Measurements from ENCODE around the gene LRRC7.

DNA sequence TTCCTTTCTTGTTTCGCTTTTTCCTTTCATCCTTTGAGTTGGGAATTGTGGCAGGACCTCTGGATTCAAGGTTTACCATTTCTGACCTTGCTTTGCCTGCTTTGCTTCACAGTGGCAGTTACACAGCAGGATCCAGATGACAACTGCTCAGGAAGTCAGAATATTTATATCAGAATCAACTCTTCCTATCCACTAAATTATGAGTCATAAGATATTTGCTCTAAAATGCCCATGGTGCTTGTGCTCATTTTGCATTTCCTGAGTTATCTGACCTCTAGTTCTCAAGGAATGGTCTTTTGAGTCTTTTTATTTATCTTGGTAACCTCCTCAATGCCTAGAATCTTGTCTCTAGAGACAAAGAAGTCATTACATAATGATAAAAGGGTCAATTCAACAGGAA is 290.8 kb downstream of the LRRC7 start:
- TF ChIP-seq POLR2AphosphoS5 (IDR thresholded peaks at IDR 0.05; ENCODE audit: borderline replicate concordance, low read depth, low read length): no peak
- no peak for TF ChIP-seq EZH2 (IDR thresholded peaks at IDR 0.05)

All from SK-N-MC (cell line).